ENCODE data around the gene CAB39L. TPM values are rescaled to one million over a fixed set of nuclear protein-coding genes. Genes with fewer than 3 reads are reported as not detected.

Gene CAB39L
- total RNA-seq, 1 donor from 2014 or later, result 10.7 TPM

DNA sequence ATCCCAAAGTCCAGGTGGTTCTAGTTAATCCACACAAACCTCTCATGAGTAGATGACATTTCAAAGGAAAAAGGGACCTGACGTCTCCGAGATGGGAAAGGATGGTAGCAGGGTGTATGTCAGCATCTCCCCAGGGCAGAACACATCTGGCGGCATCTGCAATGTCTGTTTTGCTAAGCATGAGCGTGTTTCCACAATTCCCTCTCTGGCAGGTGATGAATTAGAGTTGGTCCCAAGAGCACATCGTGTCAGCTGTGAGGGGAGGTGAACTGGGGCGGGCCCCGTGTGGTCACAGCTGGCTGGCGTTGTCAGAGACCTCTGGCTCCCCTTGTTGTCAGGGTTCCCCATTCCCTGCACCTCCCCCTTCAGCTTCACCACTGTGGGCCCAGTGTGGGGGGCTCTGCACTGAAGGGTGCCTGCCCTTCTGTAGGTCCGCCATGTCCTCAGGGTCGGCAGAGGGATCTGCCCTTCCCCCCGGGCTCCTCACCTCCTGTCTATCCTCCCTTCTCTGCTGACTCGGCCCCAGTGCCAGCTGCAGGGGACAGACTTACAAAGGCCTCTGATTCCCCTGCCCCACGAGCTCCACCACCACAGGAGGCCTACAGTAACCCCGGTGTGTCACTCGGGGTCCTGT is 138.0 kb downstream of the CAB39L start:
- TF ChIP-seq, protein P1, sequence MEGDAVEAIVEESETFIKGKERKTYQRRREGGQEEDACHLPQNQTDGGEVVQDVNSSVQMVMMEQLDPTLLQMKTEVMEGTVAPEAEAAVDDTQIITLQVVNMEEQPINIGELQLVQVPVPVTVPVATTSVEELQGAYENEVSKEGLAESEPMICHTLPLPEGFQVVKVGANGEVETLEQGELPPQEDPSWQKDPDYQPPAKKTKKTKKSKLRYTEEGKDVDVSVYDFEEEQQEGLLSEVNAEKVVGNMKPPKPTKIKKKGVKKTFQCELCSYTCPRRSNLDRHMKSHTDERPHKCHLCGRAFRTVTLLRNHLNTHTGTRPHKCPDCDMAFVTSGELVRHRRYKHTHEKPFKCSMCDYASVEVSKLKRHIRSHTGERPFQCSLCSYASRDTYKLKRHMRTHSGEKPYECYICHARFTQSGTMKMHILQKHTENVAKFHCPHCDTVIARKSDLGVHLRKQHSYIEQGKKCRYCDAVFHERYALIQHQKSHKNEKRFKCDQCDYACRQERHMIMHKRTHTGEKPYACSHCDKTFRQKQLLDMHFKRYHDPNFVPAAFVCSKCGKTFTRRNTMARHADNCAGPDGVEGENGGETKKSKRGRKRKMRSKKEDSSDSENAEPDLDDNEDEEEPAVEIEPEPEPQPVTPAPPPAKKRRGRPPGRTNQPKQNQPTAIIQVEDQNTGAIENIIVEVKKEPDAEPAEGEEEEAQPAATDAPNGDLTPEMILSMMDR (conservative IDR thresholded peaks at IDR 0.05), result no peak
- peaks cover 4% of the 10 kb centered on the region for H3K36me3 Mint-ChIP-seq (ENCODE audit: low read depth)
- H3K4me1 Mint-ChIP-seq, result peaks cover 37% of the 10 kb centered on the region
- no peaks in the 10 kb centered on the region for H3K9me3 Mint-ChIP-seq
- no peak overlapping the region for H3K4me3 Mint-ChIP-seq
- no peak for DNase-seq (ENCODE audit: low read depth, low spot score)
- H3K27me3 Mint-ChIP-seq (ENCODE audit: low read depth), result no peaks in the 10 kb centered on the region
- no peak overlapping the region for H3K27ac Mint-ChIP-seq (ENCODE audit: unreplicated experiment)

DNA sequence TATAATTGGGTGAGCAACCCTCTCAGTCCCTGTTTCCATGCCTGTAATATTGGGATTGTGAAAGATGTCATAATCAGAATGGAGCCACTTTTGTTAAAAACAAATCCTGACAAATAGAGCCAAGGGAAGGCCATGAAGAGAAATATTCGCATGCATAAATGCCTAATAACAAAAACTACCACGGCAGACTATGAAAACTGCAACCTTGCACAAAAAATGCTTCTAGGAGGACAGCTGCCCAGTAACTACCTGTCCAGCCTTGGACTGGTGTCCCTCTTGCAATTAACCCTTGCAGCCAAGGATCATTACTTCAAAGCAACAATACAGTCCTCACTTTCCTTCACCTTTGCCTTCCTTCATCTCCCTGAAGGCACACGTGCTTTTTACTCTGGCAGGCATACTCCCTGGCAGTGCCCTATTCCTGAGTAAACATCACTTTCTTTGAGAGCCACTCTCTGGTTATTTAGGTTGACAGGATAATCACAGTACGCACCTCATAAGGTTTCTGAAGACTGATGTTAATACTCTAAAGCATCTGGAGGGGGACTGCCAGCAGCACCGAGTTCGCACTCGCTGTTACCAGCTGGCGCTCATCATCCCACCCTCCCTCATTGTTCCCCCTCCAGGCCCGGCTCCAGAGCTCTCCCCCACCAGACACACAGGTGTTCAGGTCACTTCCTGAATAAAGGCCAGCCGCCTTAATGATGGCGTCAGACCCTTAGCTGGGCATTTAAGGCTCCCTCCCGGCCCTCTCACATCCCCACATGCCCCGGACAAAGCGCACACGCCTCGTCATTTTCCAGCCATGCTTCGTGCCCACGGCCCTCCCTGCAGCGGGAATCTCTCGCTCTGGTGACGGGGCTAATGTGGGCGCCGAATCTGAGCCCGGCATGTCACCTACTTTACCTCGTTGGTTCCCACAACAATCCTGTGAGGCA is 138.8 kb downstream of the CAB39L start:
- Mint-ChIP-seq H3K36me3 (ENCODE audit: low read depth) (peaks cover 3% of the 10 kb centered on the region), H3K4me3 (no peak overlapping the region), H3K27ac (ENCODE audit: unreplicated experiment) (peak overlapping the region; percentile 20), H3K4me1 (peaks cover 39% of the 10 kb centered on the region), H3K27me3 (ENCODE audit: low read depth) (no peaks in the 10 kb centered on the region), H3K9me3 (no peaks in the 10 kb centered on the region)
- TF ChIP-seq, protein P1 (conservative IDR thresholded peaks at IDR 0.05), result no peak
- no peak for DNase-seq (ENCODE audit: low read depth, low spot score)

DNA sequence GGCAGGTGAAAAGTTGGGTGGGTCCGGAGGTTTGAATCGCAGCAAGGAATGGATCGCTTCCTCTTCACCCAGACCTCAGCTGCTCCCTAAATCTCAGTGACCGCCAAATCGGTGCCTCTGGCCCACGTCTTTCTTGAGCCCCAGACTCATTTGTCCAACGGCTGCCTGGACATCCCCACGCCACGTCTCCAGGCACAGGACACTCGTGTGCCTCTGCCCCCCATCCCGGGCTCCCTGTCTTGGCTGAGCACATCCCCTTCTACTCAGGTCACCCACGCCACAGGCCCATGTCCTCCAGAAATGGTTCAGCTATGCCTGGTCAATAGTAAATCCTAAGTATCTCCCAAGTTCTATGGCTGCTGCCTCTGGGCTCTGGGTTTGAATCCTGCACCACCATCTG is 139.5 kb downstream of the CAB39L start:
- H3K27ac Mint-ChIP-seq (ENCODE audit: unreplicated experiment), result no peak overlapping the region
- no peak for DNase-seq (ENCODE audit: low read depth, low spot score)
- no peak overlapping the region for H3K4me3 Mint-ChIP-seq
- TF ChIP-seq, protein P1 (conservative IDR thresholded peaks at IDR 0.05), result no peak
- H3K27me3 Mint-ChIP-seq (ENCODE audit: low read depth), result no peaks in the 10 kb centered on the region
- H3K4me1 Mint-ChIP-seq, result peaks cover 46% of the 10 kb centered on the region
- no peaks in the 10 kb centered on the region for H3K9me3 Mint-ChIP-seq
- H3K36me3 Mint-ChIP-seq (ENCODE audit: low read depth), result no peaks in the 10 kb centered on the region

DNA sequence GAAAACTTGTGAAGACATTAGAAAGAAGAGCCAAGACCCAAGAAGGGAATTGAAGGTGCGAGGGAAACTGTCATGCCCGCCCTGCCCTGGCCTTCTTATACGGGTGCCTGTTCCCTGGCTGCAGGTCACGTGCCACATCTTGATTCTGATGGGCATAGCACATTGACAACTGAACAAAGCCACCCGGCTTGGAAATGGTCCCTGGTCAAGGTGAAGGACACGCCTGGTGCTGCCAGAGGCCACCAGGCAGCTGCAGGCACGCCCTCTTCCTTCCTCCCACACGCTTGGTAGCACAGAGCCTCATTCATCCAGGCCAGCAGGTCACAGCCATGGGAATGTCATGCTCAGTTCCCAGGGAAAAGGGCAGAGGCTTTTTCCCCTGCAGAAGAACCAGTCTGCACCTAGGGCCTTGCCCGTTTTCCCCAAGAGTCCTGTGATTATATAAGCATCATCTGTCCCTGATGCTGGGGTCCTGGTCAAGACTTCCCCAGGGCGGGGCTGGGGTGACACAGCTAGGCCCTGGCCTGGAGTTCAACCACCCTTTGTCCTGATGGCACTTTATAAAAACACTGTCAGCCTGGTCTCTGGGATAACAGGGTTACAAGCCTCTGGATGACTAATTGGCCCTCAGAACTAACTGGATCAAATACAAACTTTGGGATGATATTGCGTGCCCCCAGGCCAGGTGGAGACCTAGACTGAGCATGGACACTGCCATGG is 140.2 kb downstream of the CAB39L start:
- H3K27me3 Mint-ChIP-seq (ENCODE audit: low read depth), result no peaks in the 10 kb centered on the region
- peak overlapping the region; percentile 13 for H3K27ac Mint-ChIP-seq (ENCODE audit: unreplicated experiment)
- DNase-seq (ENCODE audit: low read depth, low spot score), result no peak
- no peaks in the 10 kb centered on the region for H3K36me3 Mint-ChIP-seq (ENCODE audit: low read depth)
- TF ChIP-seq, protein P1 (conservative IDR thresholded peaks at IDR 0.05), result no peak
- peaks cover 53% of the 10 kb centered on the region for H3K4me1 Mint-ChIP-seq
- no peak overlapping the region for H3K4me3 Mint-ChIP-seq
- H3K9me3 Mint-ChIP-seq, result no peaks in the 10 kb centered on the region

- H3K4me3 Mint-ChIP-seq, result no peak overlapping the region
- no peaks in the 10 kb centered on the region for H3K9me3 Mint-ChIP-seq
- TF ChIP-seq, protein P1 (conservative IDR thresholded peaks at IDR 0.05), result no peak
- H3K4me1 Mint-ChIP-seq, result peaks cover 55% of the 10 kb centered on the region
- peak overlapping the region; percentile 95 for H3K27ac Mint-ChIP-seq (ENCODE audit: unreplicated experiment)
- H3K36me3 Mint-ChIP-seq (ENCODE audit: low read depth), result no peaks in the 10 kb centered on the region
- no peak for DNase-seq (ENCODE audit: low read depth, low spot score)
- H3K27me3 Mint-ChIP-seq (ENCODE audit: low read depth), result no peaks in the 10 kb centered on the region
These were observed 141.0 kb downstream of the CAB39L start for GRCh38 chr13:49302817-49303216.

All from neural crest cell (in vitro differentiated cells).